Neural cell (in vitro differentiated cells): ENCODE results near the gene OR4K5. TPM values are rescaled to one million over a fixed set of nuclear protein-coding genes. Genes with fewer than 3 reads are reported as not detected.

Experiments
- H2AFZ ChIP-seq: fragments of 200-600, 300-800 bp; sonication (generic), shearing (Covaris generic); 2 replicates; pipeline ENCODE4 v1.6.0; 2014; ENCODE audit warnings: low read depth, mild to moderate bottlenecking, antibody characterized with exemption, low read length, moderate library complexity
- H3F3A ChIP-seq: fragments of 200-600 bp; shearing (Covaris generic); 2 replicates; pipeline ENCODE4 v1.6.1; 2016; ENCODE audit warnings: mild to moderate bottlenecking, moderate library complexity, mixed read lengths, antibody characterized with exemption, low read length; ENCODE audit not compliant: insufficient read depth, poor library complexity, severe bottlenecking
- H3K27ac ChIP-seq: fragments of 200-600, 300-800 bp; sonication (generic), shearing (Covaris generic); 2 replicates; pipeline ENCODE4 v1.5.1; 2014; ENCODE audit warnings: mild to moderate bottlenecking, low read length, moderate library complexity
- H3K27me3 ChIP-seq: fragments of 300-800, 200-600 bp; sonication (generic), shearing (Covaris generic); 2 replicates; pipeline ENCODE4 v1.6.0; 2014; ENCODE audit warnings: mild to moderate bottlenecking, low read depth, low read length, moderate library complexity; ENCODE audit not compliant: insufficient read depth
- H3K36me3 ChIP-seq: fragments of 300-800, 200-600 bp; sonication (generic), shearing (Covaris generic); 2 replicates; pipeline ENCODE4 v1.5.1; 2014; ENCODE audit warnings: mild to moderate bottlenecking, antibody characterized with exemption, low read length, moderate library complexity; ENCODE audit not compliant: insufficient read depth
- H3K4me2 ChIP-seq: fragments of 300-800, 200-600 bp; sonication (generic), shearing (Covaris generic); 2 replicates; pipeline ENCODE4 v1.6.0; 2014; ENCODE audit warnings: mild to moderate bottlenecking, low read length
- H3K4me3 ChIP-seq: fragments of 300-800, 200-600 bp; sonication (generic), shearing (Covaris generic); 2 replicates; pipeline ENCODE4 v1.5.1; 2014; ENCODE audit warnings: mild to moderate bottlenecking, low read length, moderate library complexity
- H3K79me2 ChIP-seq: fragments of 200-600 bp; shearing (Covaris generic); replicated peaks from 2 replicates; pipeline ENCODE4 v1.6.0; 2014; ENCODE audit warnings: mild to moderate bottlenecking, low read length, moderate library complexity; ENCODE audit not compliant: insufficient read depth
- H3K9ac ChIP-seq: fragments of 300-800, 200-600 bp; sonication (generic), shearing (Covaris generic); 2 replicates; pipeline ENCODE4 v1.6.1; 2016; ENCODE audit warnings: mild to moderate bottlenecking, low read length, mixed read lengths
- H3K9me2 ChIP-seq: fragments of 200-600 bp; shearing (Covaris generic); 2 replicates; pipeline ENCODE4 v1.6.1; 2016; ENCODE audit warnings: mild to moderate bottlenecking, low read length, mixed read lengths; ENCODE audit not compliant: insufficient read depth
- H3K9me3 ChIP-seq: fragments of 200-600, 300-800 bp; sonication (generic), shearing (Covaris generic); 2 replicates; pipeline ENCODE4 v1.6.1; 2016; ENCODE audit warnings: mild to moderate bottlenecking, mixed run types, low read length, moderate library complexity, mixed read lengths
- H4K20me1 ChIP-seq: fragments of 200-600 bp; shearing (Covaris generic); 2 replicates; pipeline ENCODE4 v1.6.1; 2016; ENCODE audit warnings: mild to moderate bottlenecking, mixed run types; ENCODE audit not compliant: insufficient read depth
- CTCF ChIP-seq: fragments of 450-650 bp; IDR thresholded peaks from 2 replicates; pipeline ENCODE4 v1.5.1; 2014; ENCODE audit warnings: antibody characterized with exemption, mild to moderate bottlenecking, moderate library complexity; ENCODE audit not compliant: poor library complexity, severe bottlenecking
- EP300 ChIP-seq: fragments of 450-650 bp; conservative IDR thresholded peaks from 2 replicates; pipeline ENCODE4 v1.6.1; 2014; ENCODE audit warnings: antibody characterized with exemption, mild to moderate bottlenecking, moderate library complexity; ENCODE audit not compliant: poor library complexity, severe bottlenecking
- EZH2 ChIP-seq: fragments of 200-600, 300-800 bp; shearing (Covaris generic), sonication (generic); IDR thresholded peaks from 2 replicates; pipeline ENCODE4 v1.6.1; 2014; ENCODE audit warnings: antibody characterized with exemption, low read length, borderline replicate concordance, mild to moderate bottlenecking; ENCODE audit not compliant: insufficient read depth, poor library complexity, severe bottlenecking
- MXI1 ChIP-seq: fragments of 450-650 bp; conservative IDR thresholded peaks from 2 replicates; pipeline ENCODE4 v1.6.1; 2014; ENCODE audit warnings: antibody characterized with exemption, mild to moderate bottlenecking; ENCODE audit not compliant: poor library complexity, severe bottlenecking
- POLR2AphosphoS5 ChIP-seq: IDR thresholded peaks from 2 replicates; pipeline ENCODE4 v1.6.1; 2012
- RAD21 ChIP-seq: fragments of 450-650 bp; conservative IDR thresholded peaks from 2 replicates; pipeline ENCODE4 v1.6.1; 2014; ENCODE audit warnings: antibody characterized with exemption, mild to moderate bottlenecking, moderate library complexity
- REST ChIP-seq: IDR thresholded peaks from 2 replicates; pipeline ENCODE4 v1.6.1; 2012; ENCODE audit warnings: borderline replicate concordance
- SMC3 ChIP-seq: fragments of 450-650 bp; conservative IDR thresholded peaks from 2 replicates; pipeline ENCODE4 v1.6.1; 2014; ENCODE audit warnings: antibody characterized with exemption, mild to moderate bottlenecking, moderate library complexity; ENCODE audit not compliant: poor library complexity
- TAF1 ChIP-seq: IDR thresholded peaks from 2 replicates; pipeline ENCODE4 v1.6.1; 2012; ENCODE audit warnings: low read depth
- polyA plus RNA-seq: library from polyadenylated mRNA; depleted of rRNA; stranded (reverse); fragments of >200 nt; gene quantifications from 2 replicates; pipeline ENCODE4 v1.2.3, GENCODE V29; 2014

The OR4K5 gene
- polyA plus RNA-seq, 1 donor from 2014 or later = not detected

GRCh38 chr14:19902409-19902808, 18.0 kb upstream of the OR4K5 start:
- Histone ChIP-seq H3K36me3 (no peaks in the 10 kb centered on the region), H3K9me3 (peaks cover 13% of the 10 kb centered on the region), H3K9ac (no peak overlapping the region), H3F3A (no peaks in the 10 kb centered on the region), H3K4me3 (no peak overlapping the region), H4K20me1 (no peaks in the 10 kb centered on the region), H3K27me3 (no peaks in the 10 kb centered on the region), H3K9me2 (no peaks in the 10 kb centered on the region), H3K27ac (no peak overlapping the region), H3K4me2 (no peak overlapping the region), H2AFZ (no peak overlapping the region), H3K79me2 (no peaks in the 10 kb centered on the region)
- no peak for TF ChIP-seq SMC3
- TF ChIP-seq EZH2 = no peak
- no peak for TF ChIP-seq EP300
- no peak for TF ChIP-seq REST
- TF ChIP-seq RAD21 = no peak

GRCh38 chr14:19906665-19907064, 13.7 kb upstream of the OR4K5 start:
- no peaks in the 10 kb centered on the region for H3K9me2 ChIP-seq
- TF ChIP-seq RAD21 = no peak
- no peak for TF ChIP-seq CTCF
- TF ChIP-seq MXI1 = no peak
- no peak for TF ChIP-seq POLR2AphosphoS5
- no peak for TF ChIP-seq EZH2
- no peak for TF ChIP-seq REST
- no peak for TF ChIP-seq SMC3
- TF ChIP-seq TAF1 = no peak
- TF ChIP-seq EP300 = no peak
- H3K27ac ChIP-seq = no peak overlapping the region
- no peaks in the 10 kb centered on the region for H3F3A ChIP-seq
- H2AFZ ChIP-seq = no peak overlapping the region
- no peaks in the 10 kb centered on the region for H3K36me3 ChIP-seq
- H4K20me1 ChIP-seq = no peaks in the 10 kb centered on the region
- no peaks in the 10 kb centered on the region for H3K27me3 ChIP-seq
- H3K79me2 ChIP-seq = no peaks in the 10 kb centered on the region
- no peak overlapping the region for H3K4me2 ChIP-seq
- peaks cover 11% of the 10 kb centered on the region for H3K9me3 ChIP-seq
- no peak overlapping the region for H3K4me3 ChIP-seq
- H3K9ac ChIP-seq = no peak overlapping the region
